OCI-LY1 (cell line): ENCODE measurements around the gene LSP1.
A peak's percentile ranks its signal among the peaks of the same experiment; 100 is the strongest.
"Not testable (repeated sequence)": the region's sequence is repeated elsewhere in the genome, so short reads cannot be mapped to it uniquely, and the experiment has no call there.

Source experiments
- H2AFZ ChIP-seq: fragments of 200-600 bp; sonication (generic), shearing (Covaris generic); 2 replicates; pipeline ENCODE4 v1.6.0; 2014; ENCODE audit warnings: antibody characterized with exemption, mild to moderate bottlenecking, low read length
- H3F3A ChIP-seq: fragments of 200-600 bp; sonication (generic), shearing (Covaris generic); 2 replicates; pipeline ENCODE4 v1.6.0; 2014; ENCODE audit warnings: mild to moderate bottlenecking, antibody characterized with exemption, low read length, moderate library complexity; ENCODE audit not compliant: insufficient read depth
- H3K27ac ChIP-seq: fragments of 200-600 bp; sonication (generic); 2 replicates; pipeline ENCODE4 v1.5.1; 2014; ENCODE audit warnings: low read length, mixed run types, mild to moderate bottlenecking, low read depth; ENCODE audit not compliant: poor library complexity, severe bottlenecking
- H3K27me3 ChIP-seq: fragments of 200-600 bp; sonication (generic); 2 replicates; pipeline ENCODE4 v1.6.0; 2014; ENCODE audit warnings: antibody characterized with exemption, mild to moderate bottlenecking, low read length, moderate library complexity; ENCODE audit not compliant: insufficient read depth
- H3K36me3 ChIP-seq: fragments of 200-600 bp; sonication (generic); 2 replicates; pipeline ENCODE4 v1.6.1; 2014; ENCODE audit warnings: mild to moderate bottlenecking, antibody characterized with exemption, low read length, moderate library complexity, mixed read lengths; ENCODE audit not compliant: insufficient read depth
- H3K4me1 ChIP-seq: fragments of 200-600 bp; sonication (generic); 2 replicates; pipeline ENCODE4 v1.5.1; 2014; ENCODE audit warnings: mild to moderate bottlenecking, low read length, moderate library complexity; ENCODE audit not compliant: insufficient read depth, severe bottlenecking
- H3K4me2 ChIP-seq: fragments of 200-600 bp; sonication (generic), shearing (Covaris generic); 2 replicates; pipeline ENCODE4 v1.6.1; 2014; ENCODE audit warnings: low read length
- H3K4me3 ChIP-seq: fragments of 200-600 bp; sonication (generic); 2 replicates; pipeline ENCODE4 v1.5.1; 2014; ENCODE audit warnings: low read length, low read depth, mild to moderate bottlenecking, mixed read lengths; ENCODE audit not compliant: poor library complexity, severe bottlenecking
- H3K79me2 ChIP-seq: fragments of 200-600 bp; shearing (Covaris generic); 2 replicates; pipeline ENCODE4 v1.6.1; 2016; ENCODE audit warnings: mixed run types, low read length, mixed read lengths; ENCODE audit not compliant: insufficient read depth
- H3K9ac ChIP-seq: fragments of 200-600 bp; sonication (generic), shearing (Covaris generic); 2 replicates; pipeline ENCODE4 v1.6.1; 2014; ENCODE audit warnings: mild to moderate bottlenecking, low read length, mixed read lengths
- H3K9me2 ChIP-seq: fragments of 200-600 bp; sonication (generic), shearing (Covaris generic); 2 replicates; pipeline ENCODE4 v1.6.1; 2014; ENCODE audit warnings: low read depth, mild to moderate bottlenecking, low read length, mixed read lengths
- H3K9me3 ChIP-seq: fragments of 200-600 bp; shearing (Covaris generic); 2 replicates; pipeline ENCODE4 v1.6.1; 2014; ENCODE audit warnings: low read length, mixed read lengths
- H4K20me1 ChIP-seq: fragments of 200-600 bp; sonication (generic), shearing (Covaris generic); 2 replicates; pipeline ENCODE4 v1.6.0; 2016; ENCODE audit warnings: mild to moderate bottlenecking, low read length; ENCODE audit not compliant: insufficient read depth
- EZH2 ChIP-seq: fragments of 200-600 bp; sonication (generic), shearing (Covaris generic); IDR thresholded peaks from 2 replicates; pipeline ENCODE4 v1.8.0; 2017; ENCODE audit warnings: borderline replicate concordance, mixed run types, mild to moderate bottlenecking, antibody characterized with exemption, low read length, moderate library complexity, mixed read lengths
- TF ChIP-seq, protein P1 (sequence below): fragments of 200-600 bp; sonication (generic), shearing (Covaris generic); IDR thresholded peaks from 2 replicates; pipeline ENCODE4 v1.5.1; 2017; ENCODE audit warnings: mild to moderate bottlenecking, antibody characterized with exemption, low read length, moderate library complexity, mixed read lengths

LSP1 gene

GRCh38 chr11:1852877-1853276 lies at the start of gene LSP1:
LSP1 (plus strand) TSS chr11:1853084; CDS start chr11:1853145, 61 bp downstream.
- Histone ChIP-seq H2AFZ (no peak within 1 kb of the TSS), H3K79me2 (peaks cover 17% of the 10 kb centered on the region), H3F3A (no peaks in the 10 kb centered on the region), H3K4me2 (peak within 1 kb of the TSS; percentile 83), H3K4me3 (peak within 1 kb of the TSS; percentile 74), H3K27me3 (no peaks in the 10 kb centered on the region), H3K9me3 (no peaks in the 10 kb centered on the region), H3K4me1 (peaks cover 55% of the 10 kb centered on the region), H4K20me1 (no peaks in the 10 kb centered on the region), H3K9ac (peak within 1 kb of the TSS; percentile 91), H3K9me2 (no peaks in the 10 kb centered on the region), H3K27ac (peak within 1 kb of the TSS; percentile 99), H3K36me3 (peaks cover 9% of the 10 kb centered on the region; the same call in 1 of the 2 replicates)
- TF ChIP-seq, protein P1, sequence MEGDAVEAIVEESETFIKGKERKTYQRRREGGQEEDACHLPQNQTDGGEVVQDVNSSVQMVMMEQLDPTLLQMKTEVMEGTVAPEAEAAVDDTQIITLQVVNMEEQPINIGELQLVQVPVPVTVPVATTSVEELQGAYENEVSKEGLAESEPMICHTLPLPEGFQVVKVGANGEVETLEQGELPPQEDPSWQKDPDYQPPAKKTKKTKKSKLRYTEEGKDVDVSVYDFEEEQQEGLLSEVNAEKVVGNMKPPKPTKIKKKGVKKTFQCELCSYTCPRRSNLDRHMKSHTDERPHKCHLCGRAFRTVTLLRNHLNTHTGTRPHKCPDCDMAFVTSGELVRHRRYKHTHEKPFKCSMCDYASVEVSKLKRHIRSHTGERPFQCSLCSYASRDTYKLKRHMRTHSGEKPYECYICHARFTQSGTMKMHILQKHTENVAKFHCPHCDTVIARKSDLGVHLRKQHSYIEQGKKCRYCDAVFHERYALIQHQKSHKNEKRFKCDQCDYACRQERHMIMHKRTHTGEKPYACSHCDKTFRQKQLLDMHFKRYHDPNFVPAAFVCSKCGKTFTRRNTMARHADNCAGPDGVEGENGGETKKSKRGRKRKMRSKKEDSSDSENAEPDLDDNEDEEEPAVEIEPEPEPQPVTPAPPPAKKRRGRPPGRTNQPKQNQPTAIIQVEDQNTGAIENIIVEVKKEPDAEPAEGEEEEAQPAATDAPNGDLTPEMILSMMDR = no peak
- no peak for TF ChIP-seq EZH2

- H3K79me2 ChIP-seq = no peaks in the 10 kb centered on the region
- no peaks in the 10 kb centered on the region for H3K27me3 ChIP-seq
- H3K4me3 ChIP-seq = no peak overlapping the region
- H3K9me2 ChIP-seq = no peaks in the 10 kb centered on the region
- H3K4me2 ChIP-seq = no peak overlapping the region
- no peaks in the 10 kb centered on the region for H3K9me3 ChIP-seq
- TF ChIP-seq EZH2 = no peak
- TF ChIP-seq, protein P1 = no peak
- H3K9ac ChIP-seq = no peak overlapping the region
- no peaks in the 10 kb centered on the region for H3K36me3 ChIP-seq
- no peaks in the 10 kb centered on the region for H3K4me1 ChIP-seq
- H2AFZ ChIP-seq = no peak overlapping the region
- no peaks in the 10 kb centered on the region for H4K20me1 ChIP-seq
- no peak overlapping the region for H3K27ac ChIP-seq
- no peaks in the 10 kb centered on the region for H3F3A ChIP-seq
Measured at GRCh38 chr11:1803246-1803645, 49.6 kb upstream of the LSP1 start.

- not testable (repeated sequence) for H4K20me1 ChIP-seq, H2AFZ ChIP-seq, H3K4me3 ChIP-seq, H3F3A ChIP-seq, H3K9me2 ChIP-seq, H3K4me1 ChIP-seq, H3K9ac ChIP-seq, H3K9me3 ChIP-seq, H3K4me2 ChIP-seq, H3K27ac ChIP-seq, H3K79me2 ChIP-seq, H3K36me3 ChIP-seq, H3K27me3 ChIP-seq
Measured at GRCh38 chr11:1803835-1804519, 48.9 kb upstream of the LSP1 start.

GRCh38 chr11:1805525-1805924 lies 47.4 kb upstream of the LSP1 start:
- no peaks in the 10 kb centered on the region for H3K79me2 ChIP-seq
- H3K9ac ChIP-seq = no peak overlapping the region
- no peaks in the 10 kb centered on the region for H4K20me1 ChIP-seq
- H3K4me3 ChIP-seq = no peak overlapping the region
- no peaks in the 10 kb centered on the region for H3K4me1 ChIP-seq
- no peak overlapping the region for H3K4me2 ChIP-seq
- no peak overlapping the region for H3K27ac ChIP-seq
- no peak overlapping the region for H2AFZ ChIP-seq
- no peaks in the 10 kb centered on the region for H3F3A ChIP-seq
- H3K9me3 ChIP-seq = 0 out of 2 replicates have a peak, but pooled peaks cover 3% of the 10 kb centered on the region
- H3K27me3 ChIP-seq = no peaks in the 10 kb centered on the region; the same call in 1 of the 2 replicates
- no peaks in the 10 kb centered on the region for H3K36me3 ChIP-seq
- no peaks in the 10 kb centered on the region for H3K9me2 ChIP-seq
- TF ChIP-seq, protein P1 = no peak
- TF ChIP-seq EZH2 = no peak
